Measurements from ENCODE around the gene SLC27A3. TPM values are rescaled to one million over a fixed set of nuclear protein-coding genes. Genes with fewer than 3 reads are reported as not detected.
A peak's percentile ranks its signal among the peaks of the same experiment; 100 is the strongest.

The SLC27A3 gene
- total and polyA plus RNA-seq, 10 of the 15 experiments (the other 5 are each of a cell fraction or from before 2014, with no cell fraction given): 2.6 to 18.1 (median 8.3) TPM

DNA sequence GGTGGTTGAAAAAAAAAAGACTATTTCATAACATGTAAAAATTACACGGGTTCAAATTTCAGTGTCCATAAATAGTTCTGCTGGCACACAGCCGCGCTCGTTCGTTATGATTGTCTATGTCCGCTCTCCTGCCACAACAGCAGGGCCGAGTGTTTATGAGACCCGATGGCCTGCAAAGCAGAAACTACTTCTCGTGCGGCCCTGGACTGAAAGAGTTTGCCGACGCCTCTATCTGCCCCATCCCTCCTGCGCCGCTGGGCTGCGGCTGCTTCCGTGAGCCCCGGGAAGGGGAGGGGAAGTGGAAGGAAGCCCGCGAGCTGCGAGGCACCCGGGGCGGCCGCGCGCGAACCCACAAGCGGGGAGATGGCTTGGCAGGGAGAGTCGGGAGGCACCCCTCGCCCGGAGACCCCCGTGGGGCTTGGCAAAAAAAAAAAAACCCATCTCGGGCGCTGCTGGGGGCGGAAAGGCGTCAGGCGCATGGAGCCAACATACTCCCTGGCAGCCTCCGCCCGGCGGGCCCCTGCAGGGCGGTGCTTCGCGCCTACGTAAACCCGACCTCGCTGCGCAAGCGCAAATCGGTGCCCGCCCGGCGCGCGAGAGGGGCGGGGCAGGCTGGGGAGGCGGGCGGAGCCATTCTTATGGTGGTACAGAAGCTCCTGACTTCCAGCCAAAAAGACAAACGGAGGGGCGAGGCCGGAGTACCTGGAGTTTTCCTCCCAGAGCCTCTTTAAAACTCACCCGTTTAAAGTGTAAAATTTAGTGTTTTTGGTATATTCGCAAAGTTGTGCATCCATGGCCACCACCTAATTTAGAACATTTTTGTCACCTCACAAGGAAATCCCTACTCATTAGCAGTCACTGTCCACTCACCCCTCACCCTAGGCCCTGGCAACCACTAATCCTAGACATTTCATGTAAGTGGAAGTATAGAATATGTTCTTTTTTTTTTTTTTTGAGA lies 8.3 kb downstream of the SLC27A3 start:
- RAD21 ChIA-PET (ENCODE audit: unreplicated experiment): interaction anchor here (0.6 to 1.0 kb wide), 3 partner anchors 22 to 203 kb away, joined by 3 read pairs; partner anchors contain the start of gene INTS3
- in situ Hi-C loops (cut with MboI): no loop called here
- under 1% methylated on average over 60 of the region's 61 CpGs for WGBS (ENCODE audit: insufficient coverage, insufficient replicate concordance, low lambda C conversion rate, missing lambda C conversion rate)
- TF ChIP-seq JUNB (IDR thresholded peaks at IDR 0.05): no peak
- TF ChIP-seq MTA3 (IDR thresholded peaks at IDR 0.05; ENCODE audit: borderline replicate concordance, low read length): no peak
- TF ChIP-seq SMARCA5 (IDR thresholded peaks at IDR 0.05): no peak; the same call in 1 of the 2 replicates
- no peak for TF ChIP-seq NFIC (IDR thresholded peaks at IDR 0.05; ENCODE audit: low read depth, low read length)
- TF ChIP-seq, protein P1, sequence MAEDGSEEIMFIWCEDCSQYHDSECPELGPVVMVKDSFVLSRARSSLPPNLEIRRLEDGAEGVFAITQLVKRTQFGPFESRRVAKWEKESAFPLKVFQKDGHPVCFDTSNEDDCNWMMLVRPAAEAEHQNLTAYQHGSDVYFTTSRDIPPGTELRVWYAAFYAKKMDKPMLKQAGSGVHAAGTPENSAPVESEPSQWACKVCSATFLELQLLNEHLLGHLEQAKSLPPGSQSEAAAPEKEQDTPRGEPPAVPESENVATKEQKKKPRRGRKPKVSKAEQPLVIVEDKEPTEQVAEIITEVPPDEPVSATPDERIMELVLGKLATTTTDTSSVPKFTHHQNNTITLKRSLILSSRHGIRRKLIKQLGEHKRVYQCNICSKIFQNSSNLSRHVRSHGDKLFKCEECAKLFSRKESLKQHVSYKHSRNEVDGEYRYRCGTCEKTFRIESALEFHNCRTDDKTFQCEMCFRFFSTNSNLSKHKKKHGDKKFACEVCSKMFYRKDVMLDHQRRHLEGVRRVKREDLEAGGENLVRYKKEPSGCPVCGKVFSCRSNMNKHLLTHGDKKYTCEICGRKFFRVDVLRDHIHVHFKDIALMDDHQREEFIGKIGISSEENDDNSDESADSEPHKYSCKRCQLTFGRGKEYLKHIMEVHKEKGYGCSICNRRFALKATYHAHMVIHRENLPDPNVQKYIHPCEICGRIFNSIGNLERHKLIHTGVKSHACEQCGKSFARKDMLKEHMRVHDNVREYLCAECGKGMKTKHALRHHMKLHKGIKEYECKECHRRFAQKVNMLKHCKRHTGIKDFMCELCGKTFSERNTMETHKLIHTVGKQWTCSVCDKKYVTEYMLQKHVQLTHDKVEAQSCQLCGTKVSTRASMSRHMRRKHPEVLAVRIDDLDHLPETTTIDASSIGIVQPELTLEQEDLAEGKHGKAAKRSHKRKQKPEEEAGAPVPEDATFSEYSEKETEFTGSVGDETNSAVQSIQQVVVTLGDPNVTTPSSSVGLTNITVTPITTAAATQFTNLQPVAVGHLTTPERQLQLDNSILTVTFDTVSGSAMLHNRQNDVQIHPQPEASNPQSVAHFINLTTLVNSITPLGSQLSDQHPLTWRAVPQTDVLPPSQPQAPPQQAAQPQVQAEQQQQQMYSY (CRISPR knock-in tag; IDR thresholded peaks at IDR 0.05): no peak
- TF ChIP-seq PML (IDR thresholded peaks at IDR 0.05; ENCODE audit: low read length): peak; percentile 97; the same call in 1 of the 2 replicates
- TF ChIP-seq YBX1 (IDR thresholded peaks at IDR 0.05): no peak
- TF ChIP-seq MAX (IDR thresholded peaks at IDR 0.05; ENCODE audit: low read depth, low read length): no peak
- TF ChIP-seq RELB (IDR thresholded peaks at IDR 0.05; ENCODE audit: low read depth): peak; percentile 77
- TF ChIP-seq NFYB (IDR thresholded peaks at IDR 0.05; ENCODE audit: insufficient read depth, low read depth, low read length): no peak
- TF ChIP-seq BACH1 (IDR thresholded peaks at IDR 0.05; ENCODE audit: borderline replicate concordance): peak; percentile 48; the same call in 1 of the 2 replicates
- TF ChIP-seq POU2F2 (IDR thresholded peaks at IDR 0.05; ENCODE audit: borderline replicate concordance, low read depth, low read length): peak; percentile 67; the same call in 2 of the 3 replicates
- no peak for TF ChIP-seq SRF (IDR thresholded peaks at IDR 0.05; ENCODE audit: low read depth in 2 of 2, low read length in 2 of 2)
- no peak for TF ChIP-seq NFXL1 (IDR thresholded peaks at IDR 0.05; ENCODE audit: borderline replicate concordance)
- TF ChIP-seq ESRRA (IDR thresholded peaks at IDR 0.05; ENCODE audit: low read length): no peak
- TF ChIP-seq ETV6 (conservative IDR thresholded peaks at IDR 0.05 in 1 of 2, IDR thresholded peaks at IDR 0.05 in 1 of 2; ENCODE audit: borderline replicate concordance in 1 of 2, low read depth in 1 of 2): peak in 1 of 2 experiments; percentile 35; a peak in 1 of 4 replicates

More for the DNA sequence above, 8.3 kb downstream of the SLC27A3 start:
- DNase-seq (ENCODE audit: low read depth, low spot score) (peak; percentile 67), ATAC-seq (peak; percentile 97), FAIRE-seq (peak; percentile 94)
- peak overlapping the region; percentile 86 for H2AFZ ChIP-seq (ENCODE audit: control insufficient read depth, low read depth, low read length)
- peak overlapping the region; percentile 58 for H3K4me2 ChIP-seq (ENCODE audit: control insufficient read depth, insufficient read depth)
- H3K9ac ChIP-seq (ENCODE audit: control insufficient read depth, insufficient read depth, low read length): peak overlapping the region; percentile 80
- intact Hi-C loops (cut with micrococcal nuclease; ENCODE audit: unreplicated experiment): no loop called here
- H3K4me1 ChIP-seq (ENCODE audit: control insufficient read depth, insufficient read depth, low read length): peaks cover 21% of the 10 kb centered on the region
- H3K79me2 ChIP-seq (ENCODE audit: control insufficient read depth, insufficient read depth, low read length): no peaks in the 10 kb centered on the region
- CTCF ChIA-PET: interaction anchor here (0.7 to 1.4 kb wide), 3 partner anchors 9 to 204 kb away, joined by 3 to 5 read pairs (median 4); partner anchors contain the start of gene SLC39A1
- peak overlapping the region; percentile 79 for H3K4me3 ChIP-seq
- H3K27me3 ChIP-seq (replicated peaks in 1 of 2; ENCODE audit: control insufficient read depth in 2 of 2, insufficient read depth in 2 of 2, low read length in 1 of 2): no peaks in the 10 kb centered on the region
- SMC1A ChIA-PET (ENCODE audit: uncharacterized antibody, unreplicated experiment): interaction anchor here (0.6 to 1.0 kb wide), 2 partner anchors 45 to 150 kb away, joined by 3 read pairs; no protein-coding TSS in a partner anchor
- H3K27ac ChIP-seq (ENCODE audit: control insufficient read depth, insufficient read depth): peak overlapping the region; percentile 91
- no peaks in the 10 kb centered on the region for H3K36me3 ChIP-seq (ENCODE audit: control insufficient read depth in 2 of 2, insufficient read depth in 2 of 2, low read length in 1 of 2)
- no peaks in the 10 kb centered on the region for H3K9me3 ChIP-seq (replicated peaks; ENCODE audit: control insufficient read depth, insufficient read depth, low read length)
- POLR2A ChIA-PET: interaction anchor here (0.6 to 1.4 kb wide), 10 partner anchors 10 to 1370 kb away, joined by 3 to 5 read pairs (median 3); partner anchors contain the start of gene CHTOP
- BruUV-seq (replicated peaks): TSS peak; percentile 99
- H4K20me1 ChIP-seq (ENCODE audit: control insufficient read depth, insufficient read depth): no peaks in the 10 kb centered on the region

All from GM12878 (cell line).